Measurements from ENCODE around the gene NIPBL. TPM values are rescaled to one million over a fixed set of nuclear protein-coding genes. Genes with fewer than 3 reads are reported as not detected.

NIPBL gene
- polyA plus RNA-seq, 2 donors = 10.9 to 16.1 TPM

DNA sequence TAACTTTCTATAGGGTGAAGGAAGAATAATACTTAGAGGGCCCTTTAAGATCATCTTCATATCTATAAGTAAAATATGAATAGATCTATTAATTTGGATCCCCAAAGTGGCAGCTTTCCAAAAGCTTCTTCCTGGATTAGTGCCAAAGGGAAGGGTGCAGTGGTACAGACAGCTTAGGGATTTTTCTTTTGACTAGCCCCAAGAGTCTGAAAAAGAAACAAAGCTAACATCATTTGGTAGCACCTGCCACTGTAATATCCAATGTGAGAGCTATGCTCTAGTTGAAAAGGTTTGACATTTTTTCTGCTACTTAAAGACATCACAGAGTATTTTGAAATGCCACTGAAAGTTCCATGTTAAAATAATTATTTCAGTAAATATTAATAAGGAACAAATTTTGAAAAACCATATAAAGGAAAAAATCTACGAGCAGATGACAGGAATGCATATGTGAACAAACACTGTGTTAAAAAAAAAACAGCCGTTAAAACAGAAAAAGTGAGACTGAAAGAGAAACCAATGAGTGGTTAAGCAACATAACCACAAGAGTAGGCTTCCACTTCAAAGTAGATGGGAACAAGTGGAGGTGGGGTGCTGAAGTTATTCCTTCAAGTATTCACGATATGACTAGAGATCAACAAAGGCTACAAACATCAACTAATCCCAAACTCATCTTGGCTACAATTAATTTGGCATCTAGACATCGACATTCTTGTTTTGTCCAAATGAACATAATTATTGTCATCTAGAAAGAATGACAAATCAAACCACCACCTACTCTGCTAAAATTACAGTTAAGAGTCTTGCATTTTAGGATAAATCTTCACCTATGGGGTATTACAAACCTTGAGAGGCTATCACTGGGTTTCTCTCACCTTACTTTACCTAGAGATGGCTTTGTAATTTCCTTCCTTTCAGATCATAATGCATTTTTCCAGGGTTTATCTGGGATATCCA lies 235.1 kb downstream of the NIPBL start:
- no peak overlapping the region for H3K27ac ChIP-seq (ENCODE audit: low read depth in 2 of 2, low read length in 1 of 2)
- WGBS, 2 donors = 66 to 79% methylated on average over 4 of the region's 4 CpGs
- H3K9me3 ChIP-seq (ENCODE audit: control insufficient read depth in 2 of 2, insufficient read depth in 1 of 2, low read depth in 1 of 2, low read length in 1 of 2) = no peaks in the 10 kb centered on the region
- no peak overlapping the region for H3K4me3 ChIP-seq (ENCODE audit: low read depth in 1 of 2, low read length in 2 of 2)
- H3K27me3 ChIP-seq (ENCODE audit: control insufficient read depth in 1 of 2, insufficient read depth in 2 of 2, low read length in 2 of 2) = no peaks in the 10 kb centered on the region
- H3K4me1 ChIP-seq (ENCODE audit: control insufficient read depth in 2 of 2, insufficient read depth in 2 of 2, low read length in 1 of 2) = no peaks in the 10 kb centered on the region
- peaks cover 5 to 7% of the 10 kb centered on the region in 2 donors for H3K36me3 ChIP-seq (ENCODE audit: control insufficient read depth in 2 of 2, insufficient read depth in 2 of 2, low read length in 1 of 2)

DNA sequence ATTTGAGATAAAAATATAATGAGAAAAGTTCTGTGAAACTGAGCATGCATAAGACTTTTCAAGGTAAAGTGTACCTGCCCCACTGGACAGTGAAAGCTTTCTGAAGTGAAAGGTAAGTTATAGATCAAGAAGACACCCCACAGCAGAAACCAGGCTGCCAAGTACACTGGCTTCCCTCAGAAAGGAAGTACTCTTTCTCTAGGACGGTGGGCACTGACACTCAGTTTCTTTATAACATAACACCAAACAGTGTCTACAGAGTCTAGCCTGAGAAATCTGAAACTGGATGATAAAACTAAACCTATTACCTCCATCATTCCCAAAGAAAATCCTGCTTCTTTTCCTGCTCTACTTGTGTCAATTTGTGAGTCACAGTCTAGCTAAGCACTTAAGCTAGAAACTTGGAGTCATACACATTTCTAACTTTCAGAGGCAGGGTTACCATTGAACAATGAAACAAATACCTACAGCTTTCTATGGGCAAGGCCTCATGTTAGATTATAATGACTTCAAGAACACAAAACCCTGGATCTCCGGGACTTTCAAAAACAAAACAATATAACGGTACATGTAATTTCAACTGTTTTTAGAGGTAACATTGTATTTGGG lies 235.9 kb downstream of the NIPBL start:
- no peaks in the 10 kb centered on the region for H3K27me3 ChIP-seq (ENCODE audit: control insufficient read depth in 1 of 2, insufficient read depth in 2 of 2, low read length in 2 of 2)
- H3K4me3 ChIP-seq (ENCODE audit: low read depth in 1 of 2, low read length in 2 of 2) = no peak overlapping the region
- no peaks in the 10 kb centered on the region for H3K4me1 ChIP-seq (ENCODE audit: control insufficient read depth in 2 of 2, insufficient read depth in 2 of 2, low read length in 1 of 2)
- H3K27ac ChIP-seq (ENCODE audit: low read depth in 2 of 2, low read length in 1 of 2) = no peak overlapping the region
- WGBS, 2 donors = 76 to 80% methylated on average over 3 of the region's 3 CpGs
- peaks cover 4 to 5% of the 10 kb centered on the region in 2 donors for H3K36me3 ChIP-seq (ENCODE audit: control insufficient read depth in 2 of 2, insufficient read depth in 2 of 2, low read length in 1 of 2)
- no peaks in the 10 kb centered on the region for H3K9me3 ChIP-seq (ENCODE audit: control insufficient read depth in 2 of 2, insufficient read depth in 1 of 2, low read depth in 1 of 2, low read length in 1 of 2)

Data from esophagus (tissue), 2 donors.